ENCODE measurements around the gene F5.
A peak's percentile ranks its signal among the peaks of the same experiment; 100 is the strongest.
"Not testable (repeated sequence)": the region's sequence is repeated elsewhere in the genome, so short reads cannot be mapped to it uniquely, and the experiment has no call there.

The F5 gene

DNA sequence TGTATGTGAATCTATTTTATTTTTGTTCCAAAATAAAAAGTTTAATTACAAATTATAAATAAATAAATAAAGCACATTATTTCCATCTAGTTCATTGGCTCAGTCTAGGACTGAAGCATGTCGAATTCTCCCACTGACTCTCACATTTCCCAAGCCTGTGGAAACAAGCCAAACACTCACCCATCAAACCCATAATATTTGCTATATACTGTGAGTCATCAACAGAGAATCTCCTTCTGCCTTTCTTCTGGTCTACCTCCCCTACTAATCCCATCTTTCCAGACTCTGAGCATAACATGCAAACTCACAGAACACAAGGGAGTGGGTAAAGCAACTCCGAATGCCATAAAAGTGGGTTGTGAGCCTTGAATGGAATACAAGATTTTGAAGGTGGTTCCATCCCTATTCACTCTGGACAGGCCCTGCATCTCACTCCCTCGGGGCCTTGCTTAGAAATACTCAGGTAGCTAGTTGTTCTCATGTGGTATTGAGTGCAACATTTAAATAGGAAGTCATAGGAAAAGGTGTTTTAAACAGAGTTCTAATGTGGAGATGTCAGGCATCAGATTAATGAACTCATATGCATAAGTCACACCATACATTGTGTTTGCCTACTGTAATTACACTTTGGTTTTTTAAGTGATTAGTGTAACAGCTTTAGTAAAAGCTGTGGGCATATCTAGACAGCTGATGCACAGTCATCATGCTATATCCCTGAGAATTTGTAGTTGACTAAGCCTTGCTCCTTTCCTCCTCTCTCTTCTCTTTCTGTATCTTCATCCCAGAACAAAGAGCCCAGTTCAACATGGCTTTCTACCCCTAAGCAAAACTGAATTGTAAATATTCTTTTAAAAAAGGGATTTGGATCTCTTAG, 47.0 kb downstream of the F5 start:
- no peak for DNase-seq

DNA sequence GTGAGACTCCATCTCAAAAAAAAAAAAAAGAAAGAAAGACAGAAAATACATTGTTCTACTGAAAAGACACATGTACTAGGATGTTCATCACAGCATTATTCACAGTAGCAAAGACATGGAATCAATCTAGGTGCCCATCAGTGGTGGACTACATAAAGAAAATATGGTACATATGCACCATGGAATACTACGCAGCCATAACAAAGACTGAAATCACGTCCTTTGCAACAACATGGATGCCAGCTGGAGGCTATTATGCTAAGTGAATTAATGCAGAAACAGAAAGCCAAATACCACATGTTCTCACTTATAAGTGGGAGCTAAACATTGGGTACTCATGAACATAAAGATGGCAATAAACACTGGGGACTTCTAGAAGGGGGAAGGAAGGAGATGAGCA, 51.6 kb downstream of the F5 start:
- no peak for DNase-seq

GRCh38 chr1:169533528-169534190, 52.6 kb downstream of the F5 start:
- DNase-seq, result not testable (repeated sequence)

DNA sequence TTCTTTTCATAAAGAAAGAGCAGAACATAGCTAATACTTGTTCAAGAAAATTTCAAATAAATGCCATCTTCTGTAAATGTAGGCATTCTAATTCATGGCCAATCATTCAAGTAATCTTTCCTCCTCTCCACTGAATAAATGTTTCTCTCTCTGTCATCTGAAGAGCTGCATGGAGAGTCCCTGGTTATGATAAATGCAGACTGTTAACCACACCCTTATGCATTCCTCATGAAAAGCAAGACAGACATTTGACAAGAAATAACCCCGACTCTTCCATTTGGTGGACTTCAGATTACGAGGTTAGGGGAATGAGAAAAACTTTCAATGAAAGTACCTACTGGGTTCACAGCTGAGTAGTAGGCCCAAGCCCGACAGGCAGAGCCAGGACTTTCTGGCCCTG, 55.8 kb downstream of the F5 start:
- DNase-seq, result no peak

- DNase-seq, result peak; percentile 48
Observed at GRCh38 chr1:169529068-169529642, 57.1 kb downstream of the F5 start.

DNA sequence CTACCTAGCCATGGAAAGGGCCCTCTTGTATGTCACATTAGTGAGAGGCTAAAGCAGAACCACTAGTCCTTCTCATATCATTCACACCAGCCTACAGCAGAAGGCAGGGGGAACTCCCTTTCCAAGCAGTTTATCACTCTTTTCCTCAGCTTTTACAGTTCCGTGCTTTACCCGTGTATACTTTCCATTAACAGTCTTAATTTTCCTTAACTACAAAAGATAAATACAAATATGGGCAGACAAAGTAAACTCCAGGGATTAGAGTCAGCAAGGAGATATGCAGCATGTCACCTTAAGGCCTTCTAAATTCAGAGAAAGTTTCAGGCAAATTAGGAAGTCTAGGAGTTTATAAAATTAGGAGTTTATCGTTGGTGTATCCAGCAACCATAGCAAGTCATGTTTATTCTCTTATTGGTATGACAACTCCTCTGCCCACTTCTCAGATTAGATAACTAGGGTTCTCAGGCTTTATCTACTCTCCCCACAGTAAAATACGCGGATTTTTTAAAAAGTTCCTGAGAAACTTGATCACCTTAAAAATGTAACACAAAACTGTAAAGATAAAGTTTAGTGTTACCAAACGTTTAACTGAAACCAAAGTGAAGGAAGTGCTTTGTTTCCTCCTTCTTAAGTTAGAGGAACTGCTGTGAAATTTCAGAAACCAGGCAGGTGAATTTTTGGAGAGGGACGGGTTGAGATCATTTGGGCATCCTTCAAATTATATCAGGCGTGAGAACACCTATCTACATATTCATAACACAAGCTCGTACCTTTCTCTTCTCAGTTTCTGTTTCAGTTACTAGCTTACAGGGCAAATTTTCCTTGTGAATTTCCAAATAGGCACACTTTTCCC, 57.8 kb downstream of the F5 start:
- no peak for DNase-seq

GRCh38 chr1:169527451-169528214, 58.6 kb downstream of the F5 start:
- DNase-seq, result peak; percentile 59

DNA sequence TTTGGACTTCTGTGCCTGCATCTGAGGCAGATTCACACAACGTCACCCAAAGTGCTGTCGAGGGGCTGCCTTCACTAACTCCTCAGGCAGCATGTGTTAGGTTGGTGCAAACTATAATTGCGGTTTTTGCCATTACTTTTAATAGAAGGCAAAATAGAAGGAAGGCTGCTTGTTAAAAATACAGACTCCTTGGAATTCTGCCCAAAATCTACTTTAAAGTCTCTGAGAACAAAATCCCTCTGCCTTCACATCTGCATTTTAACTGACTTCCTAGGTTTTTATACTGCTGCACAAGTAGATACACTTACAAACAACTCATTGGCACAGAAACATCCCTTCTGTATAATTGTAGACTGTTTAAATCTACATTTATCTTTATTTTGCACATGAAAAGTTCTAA, 59.3 kb downstream of the F5 start:
- DNase-seq, result no peak

DNA sequence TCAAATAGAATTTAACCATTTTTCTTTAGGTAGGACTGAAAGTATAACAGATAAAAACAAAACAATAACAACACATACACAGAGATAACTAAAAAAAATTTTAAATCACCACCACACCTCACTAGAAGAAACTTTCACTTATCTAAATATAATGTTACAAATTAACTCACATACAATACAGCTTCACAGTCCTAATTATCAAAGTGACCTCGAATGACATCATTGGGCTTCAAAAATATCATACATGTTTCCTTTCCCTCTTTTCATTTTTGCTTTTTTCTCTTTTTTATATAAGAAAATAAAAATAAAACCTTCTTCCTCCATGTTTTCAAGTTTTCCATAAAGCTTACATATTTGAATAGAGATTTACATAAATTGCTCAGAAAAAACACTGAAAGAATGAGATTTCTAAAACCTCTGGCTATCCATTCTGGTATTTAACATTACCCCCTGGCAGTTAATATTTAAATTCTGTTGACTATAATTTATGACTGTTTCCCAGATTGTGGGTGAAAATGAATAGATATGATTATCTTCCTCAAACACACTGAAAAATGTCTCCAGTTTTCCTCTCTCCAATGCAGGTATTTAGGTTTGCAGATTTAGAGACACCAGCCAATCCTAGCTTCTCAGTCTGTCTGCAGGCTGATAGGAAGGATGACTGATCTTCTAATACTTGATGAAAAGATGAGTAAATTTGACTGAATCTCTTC, 60.0 kb downstream of the F5 start:
- DNase-seq, result no peak

- DNase-seq, result no peak
Observed at GRCh38 chr1:169525391-169525790, 60.9 kb downstream of the F5 start.

DNA sequence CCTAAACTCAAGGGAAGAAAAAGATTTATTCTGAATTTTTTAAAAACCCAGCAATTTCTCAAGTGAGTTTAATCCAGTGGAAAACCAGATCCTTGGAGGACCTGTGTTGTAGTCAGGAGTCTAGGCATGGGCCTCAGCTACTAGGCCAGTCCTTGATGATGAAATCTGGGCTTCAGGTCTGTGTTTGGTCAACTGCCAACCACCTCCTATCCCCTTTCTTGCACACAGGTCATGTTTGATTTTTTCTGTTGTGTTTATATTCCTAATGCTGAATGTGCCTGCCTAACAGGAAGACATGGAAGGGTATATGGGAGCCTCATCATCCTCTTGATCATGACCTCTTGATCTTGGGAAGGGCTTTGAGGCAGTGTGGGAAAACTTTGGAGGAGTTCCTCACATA, 62.4 kb downstream of the F5 start:
- DNase-seq, result no peak

DNA sequence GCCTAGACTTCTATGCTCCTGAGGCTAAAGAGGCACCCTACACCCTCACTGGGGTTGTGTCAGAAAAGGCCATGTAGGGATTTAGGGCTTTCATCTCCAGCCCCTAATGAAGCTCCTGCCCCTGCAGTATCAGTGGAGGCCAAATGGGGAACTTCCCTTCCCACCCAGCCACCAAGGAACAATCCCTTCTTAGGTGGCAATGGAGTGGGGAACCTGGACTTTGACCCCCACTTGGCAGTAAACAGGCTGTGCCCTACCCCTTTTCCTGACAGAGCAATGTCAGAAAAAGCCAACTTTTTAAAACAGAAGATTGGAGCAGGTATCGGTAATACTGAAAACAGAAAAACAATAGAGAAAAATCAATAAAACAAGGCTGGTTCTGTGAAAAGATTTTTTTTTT, 65.1 kb downstream of the F5 start:
- DNase-seq, result no peak

DNA sequence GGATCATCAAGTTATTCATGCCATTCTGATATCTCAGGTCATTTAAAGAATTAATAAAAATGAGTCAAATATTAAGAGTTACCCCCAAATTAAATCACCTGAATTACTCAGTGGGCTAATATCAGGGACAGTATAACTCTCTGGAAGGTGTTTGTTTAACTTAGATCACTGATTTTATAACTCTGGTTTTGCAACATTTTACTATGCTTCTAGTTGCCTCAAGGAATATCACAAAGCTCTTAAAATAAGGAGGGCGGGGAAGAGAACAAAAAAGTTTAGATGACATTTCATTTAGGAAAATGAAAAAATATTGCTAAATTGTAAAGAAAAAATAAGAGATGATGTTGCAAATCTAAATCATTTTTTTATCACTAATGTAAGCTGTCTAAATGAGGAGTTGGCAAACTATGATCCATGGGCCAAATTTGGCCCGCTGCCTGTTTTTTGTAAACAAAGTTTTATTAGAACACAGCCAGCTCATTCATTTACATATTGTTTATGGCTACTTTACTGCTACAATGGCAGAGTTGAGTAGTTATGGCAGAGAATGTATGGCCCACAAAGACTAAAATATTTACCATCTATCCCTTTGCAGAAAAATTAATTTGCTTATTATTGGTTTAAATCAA, 68.6 kb downstream of the F5 start:
- no peak for DNase-seq

DNA sequence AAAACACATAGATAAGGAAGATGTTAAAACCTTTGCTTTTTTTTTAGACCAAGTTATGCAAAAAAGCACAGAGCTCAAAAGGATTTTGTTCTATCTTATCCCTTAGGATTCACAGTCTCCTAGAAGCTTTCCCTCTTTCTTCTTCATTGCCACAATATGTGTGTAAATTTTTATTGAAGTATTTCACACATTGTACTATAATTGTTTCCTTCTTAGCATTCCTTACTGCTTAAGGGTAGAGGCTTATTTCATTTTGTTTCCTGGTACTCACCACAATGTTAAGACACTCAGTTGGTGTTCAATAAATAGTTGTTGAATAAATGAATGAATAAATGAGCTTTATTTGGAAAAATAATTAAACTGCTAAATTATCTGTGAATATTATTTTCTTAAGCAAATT, 70.6 kb downstream of the F5 start:
- no peak for DNase-seq

GRCh38 chr1:169514566-169515270, 71.6 kb downstream of the F5 start:
- peak; percentile 56 for DNase-seq

GRCh38 chr1:169513208-169513607, 73.1 kb downstream of the F5 start:
- DNase-seq, result no peak

GRCh38 chr1:169511316-169512005, 74.8 kb downstream of the F5 start:
- no peak for DNase-seq

DNA sequence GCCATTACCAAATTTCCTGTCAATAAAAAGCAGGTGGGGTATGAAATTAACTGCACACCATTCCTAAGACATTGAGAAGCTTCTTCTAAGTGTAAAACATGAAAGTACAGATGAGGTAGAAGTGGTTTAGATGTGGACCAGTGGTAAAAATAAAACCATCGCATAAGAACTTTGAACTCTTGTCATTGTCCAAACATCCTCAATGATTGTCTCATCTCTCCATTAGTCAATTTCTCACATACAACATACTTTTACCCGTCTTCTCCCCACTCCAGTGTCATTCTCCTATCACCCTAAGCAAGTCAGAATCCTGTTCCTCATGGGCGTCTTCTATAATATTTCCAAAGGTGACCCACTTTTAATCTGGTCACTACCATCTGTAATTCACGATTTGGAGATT, 76.2 kb downstream of the F5 start:
- no peak for DNase-seq

GRCh38 chr1:169509354-169509753, 76.9 kb downstream of the F5 start:
- DNase-seq, result peak; percentile 97

Measured in NCI-H146 (cell line).